ENCODE measurements around the gene KLF3. TPM values are rescaled to one million over a fixed set of nuclear protein-coding genes. Genes with fewer than 3 reads are reported as not detected.

KLF3 gene
- total RNA-seq, 1 experiment from 2014 or later: 29.0 TPM

DNA sequence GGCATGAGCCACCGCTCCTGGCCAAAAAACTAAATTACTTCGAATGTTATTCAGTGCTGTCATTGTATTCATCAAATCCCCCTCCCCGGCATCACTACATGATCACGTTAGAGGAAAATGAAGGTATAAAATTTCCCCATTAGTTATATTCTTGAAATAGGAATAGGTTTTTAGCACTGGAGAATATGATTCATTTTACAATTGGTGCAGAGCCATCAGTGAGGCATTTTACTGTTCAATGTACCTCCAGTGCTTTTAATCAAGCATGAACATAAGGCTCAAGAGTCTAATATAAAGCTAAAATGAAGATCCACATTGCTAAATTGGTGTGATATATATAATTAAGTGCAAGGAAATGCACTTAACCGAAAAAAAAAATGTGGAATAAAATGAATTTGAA is 18.3 kb downstream of the KLF3 start:
- Histone ChIP-seq H3K79me2 (ENCODE audit: insufficient read depth, low read length) (peaks cover 8% of the 10 kb centered on the region; the same call in 1 of the 2 replicates), H3K9me3 (ENCODE audit: control insufficient read depth, low read depth, low read length) (no peaks in the 10 kb centered on the region), H4K8ac (replicated peaks; ENCODE audit: insufficient read length, low read depth, low read length) (no peak overlapping the region), H2BK20ac (ENCODE audit: low read depth, low read length, poor library complexity, severe bottlenecking) (no peak overlapping the region), H3K27me3 (ENCODE audit: insufficient read depth, low read length) (no peaks in the 10 kb centered on the region), H2AFZ (ENCODE audit: low read length) (no peak overlapping the region), H3K23me2 (ENCODE audit: insufficient read length, low read depth, low read length, poor library complexity, severe bottlenecking) (no peaks in the 10 kb centered on the region), H3K23ac (ENCODE audit: insufficient read length, low read depth, low read length) (no peak overlapping the region), H3K79me1 (ENCODE audit: insufficient read depth, low read depth, low read length, poor library complexity, severe bottlenecking) (no peaks in the 10 kb centered on the region), H3T11ph (ENCODE audit: low read length) (no peak overlapping the region), H2BK12ac (ENCODE audit: insufficient read length, low read depth, low read length) (no peak overlapping the region), H4K5ac (ENCODE audit: insufficient read length, low read depth, low read length) (no peak overlapping the region), H3K56ac (ENCODE audit: insufficient read length, low read depth, low read length) (no peak overlapping the region), H3K14ac (ENCODE audit: insufficient read depth, low read length) (no peak overlapping the region), H4K91ac (ENCODE audit: insufficient read length, low read depth, low read length) (no peak overlapping the region), H3K4ac (ENCODE audit: low read depth, low read length) (no peak overlapping the region), H2BK120ac (ENCODE audit: low read depth, low read length, poor library complexity, severe bottlenecking) (no peak overlapping the region), H3K9ac (ENCODE audit: extremely low read depth, insufficient read length, low read length) (no peak overlapping the region), H3K27ac (ENCODE audit: insufficient read length, low read depth, low read length) (no peak overlapping the region), H4K20me1 (ENCODE audit: control insufficient read depth, insufficient read depth, insufficient read length) (no peaks in the 10 kb centered on the region), H2BK5ac (ENCODE audit: insufficient read length, low read length) (no peak overlapping the region), H3K18ac (ENCODE audit: insufficient read length, low read depth, low read length) (no peak overlapping the region), H3K4me1 (ENCODE audit: insufficient read depth, low read length) (no peaks in the 10 kb centered on the region), H2AK5ac (ENCODE audit: insufficient read length, low read length) (no peak overlapping the region), H3K4me2 (ENCODE audit: insufficient read depth, insufficient read length, low read length) (no peak overlapping the region), H2BK15ac (ENCODE audit: low read depth, low read length) (no peak overlapping the region)
- Mint-ChIP-seq H3K4me1 (peaks cover 3 to 4% of the 10 kb centered on the region in 2 experiments; a peak in 2 of 4 replicates), H3K9me3 (no peaks in the 10 kb centered on the region; a peak in 1 of 5 replicates), H3K27me3 (ENCODE audit: low read depth) (no peaks in the 10 kb centered on the region), H3K4me3 (no peak overlapping the region), H3K27ac (no peak overlapping the region), H3K36me3 (ENCODE audit: insufficient read depth in 1 of 3, low read depth in 3 of 3) (peaks cover 19 to 46% (median 26%) of the 10 kb centered on the region in 3 experiments)
- no CpG with 5 or more reads among the region's 5 CpGs for WGBS (ENCODE audit: extremely low coverage, insufficient read length, low lambda C conversion rate)
- TF ChIP-seq CTCF (conservative IDR thresholded peaks at IDR 0.05): no peak
- DNase-seq: no peak
